Dedifferentiated amniotic fluid mesenchymal stem cell (primary cell): ENCODE measurements around the gene ICE1.
"Not testable (repeated sequence)": the region's sequence is repeated elsewhere in the genome, so short reads cannot be mapped to it uniquely, and the experiment has no call there.

Experiments
- DNase-seq: peaks from one replicate; pipeline ENCODE4 v3.0.0-alpha.2; 2016; ENCODE audit errors: extremely low spot score

The ICE1 gene, protein sequence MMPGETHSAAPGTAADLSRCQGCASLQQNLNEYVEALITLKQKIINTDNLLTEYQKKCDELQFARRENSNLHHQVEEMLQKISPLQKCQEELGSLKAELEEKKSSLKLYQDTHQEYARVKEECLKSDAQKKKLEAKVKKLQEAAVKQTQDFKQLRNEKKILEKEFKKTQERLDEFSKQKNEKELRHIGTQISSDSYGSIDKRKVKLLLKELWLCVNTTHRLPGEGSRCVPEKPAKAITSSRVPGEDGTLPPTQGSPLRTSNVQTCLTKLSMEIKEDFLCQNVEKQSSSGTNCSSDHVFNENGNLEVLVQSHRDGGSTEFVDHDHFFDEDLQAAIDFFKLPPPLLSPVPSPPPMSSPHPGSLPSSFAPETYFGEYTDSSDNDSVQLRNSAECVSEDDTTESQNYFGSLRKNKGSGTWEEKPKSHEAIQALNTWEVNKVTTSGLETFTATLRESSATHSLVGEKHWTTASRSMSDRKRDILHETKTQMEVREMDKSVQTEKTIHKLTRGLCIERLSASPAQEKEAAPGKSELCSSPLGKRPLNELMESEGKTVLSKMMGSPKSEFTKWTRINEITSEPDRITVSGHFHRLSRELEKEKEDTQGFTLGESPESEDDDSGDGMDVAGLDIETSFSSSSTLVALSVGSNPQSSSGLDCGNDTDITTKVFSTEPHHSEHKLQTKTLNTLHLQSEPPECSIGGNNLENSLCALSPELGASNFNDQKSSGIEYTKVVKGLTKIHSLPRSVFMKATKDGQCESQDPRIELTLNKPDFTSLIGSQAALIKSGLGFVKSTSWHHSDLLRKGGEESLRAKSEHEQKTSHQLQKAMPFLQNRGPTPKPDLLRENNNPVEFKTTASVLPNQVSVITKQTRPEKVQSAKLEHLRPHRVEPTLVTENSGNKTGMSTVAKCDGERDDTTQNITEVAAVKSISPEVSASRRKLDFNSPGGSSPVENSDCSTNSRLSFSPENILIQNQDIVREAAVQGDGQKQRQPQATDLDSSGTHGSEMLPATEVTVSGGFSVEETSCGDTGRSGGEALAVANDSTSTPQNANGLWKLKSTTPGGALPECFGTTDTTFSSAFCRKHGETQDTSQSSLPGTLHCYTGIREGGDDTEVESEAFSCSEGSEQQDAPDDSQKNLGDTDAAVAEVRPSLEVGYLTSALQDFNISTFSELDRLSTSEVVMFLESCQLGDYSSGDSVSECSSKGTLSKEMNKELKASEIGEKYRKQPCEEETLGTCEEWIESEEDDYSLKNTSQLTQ (N-terminal part only)

DNA sequence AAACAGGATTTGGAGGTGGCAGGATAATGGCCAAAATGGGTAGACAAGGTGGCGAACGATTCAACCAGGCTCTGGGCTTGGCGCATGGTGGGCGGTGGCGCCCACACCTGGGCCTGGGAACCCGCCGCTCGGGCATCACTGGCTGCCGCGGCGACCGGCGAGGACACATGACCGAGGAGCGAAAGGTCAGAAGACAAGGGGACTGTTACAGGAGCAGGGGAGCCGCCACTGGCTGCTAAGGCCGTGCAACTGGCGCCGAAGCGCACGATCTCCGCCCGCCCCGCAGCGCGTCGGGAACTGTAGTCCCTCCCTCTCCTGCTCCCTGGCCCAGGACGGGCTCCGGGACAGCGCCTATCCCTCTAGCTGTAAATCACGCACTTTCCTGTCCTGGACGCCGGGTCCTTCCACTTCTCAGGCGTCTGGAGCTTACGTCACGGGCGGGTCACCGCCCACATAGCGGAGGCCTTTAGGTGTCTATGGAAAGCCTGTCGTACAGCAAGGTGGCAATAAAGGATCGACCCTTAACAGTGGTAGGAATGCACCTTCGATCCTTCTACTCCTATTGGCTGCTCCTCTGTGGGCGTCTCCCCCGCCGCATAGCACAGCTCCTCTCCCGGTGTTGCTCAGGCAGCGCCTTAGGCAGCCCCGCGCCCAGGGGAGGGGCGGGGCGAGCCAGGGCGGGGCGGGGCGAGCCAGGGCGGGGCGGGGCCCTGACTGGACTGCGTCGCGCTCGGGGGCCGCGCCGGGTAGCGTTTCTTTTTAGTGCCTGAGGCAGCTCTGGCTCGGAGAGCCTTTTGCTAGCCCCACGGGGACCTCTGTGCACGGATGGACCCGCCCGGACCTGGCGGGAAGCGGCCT lies at the start of gene ICE1:
Gene ICE1, plus strand, starts transcription at position 717 of the 858 bp plus-strand sequence. CDS start 239 bp downstream, outside the sequence.
- DNase-seq: peak; percentile 96

DNA sequence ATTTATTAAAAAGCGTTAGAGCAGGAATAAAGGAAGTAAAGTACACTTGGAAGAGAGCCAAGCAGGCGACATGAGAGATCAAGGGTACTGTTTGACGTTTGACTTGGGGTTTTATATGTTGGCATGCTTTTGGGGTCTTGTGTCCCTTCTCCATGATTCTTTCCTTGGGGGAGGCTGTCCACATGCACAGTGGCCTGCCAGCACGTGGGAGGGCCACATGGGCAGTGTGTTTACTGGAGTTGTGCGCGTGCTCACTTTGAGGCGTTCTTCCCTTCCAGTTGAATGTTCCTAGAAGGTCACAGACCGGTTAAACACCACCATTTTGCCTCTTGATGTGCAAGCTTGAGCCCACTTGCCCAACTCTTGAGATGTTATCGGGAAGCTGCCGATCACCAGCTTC lies 49.5 kb upstream of the ICE1 start:
- DNase-seq: no peak

DNA sequence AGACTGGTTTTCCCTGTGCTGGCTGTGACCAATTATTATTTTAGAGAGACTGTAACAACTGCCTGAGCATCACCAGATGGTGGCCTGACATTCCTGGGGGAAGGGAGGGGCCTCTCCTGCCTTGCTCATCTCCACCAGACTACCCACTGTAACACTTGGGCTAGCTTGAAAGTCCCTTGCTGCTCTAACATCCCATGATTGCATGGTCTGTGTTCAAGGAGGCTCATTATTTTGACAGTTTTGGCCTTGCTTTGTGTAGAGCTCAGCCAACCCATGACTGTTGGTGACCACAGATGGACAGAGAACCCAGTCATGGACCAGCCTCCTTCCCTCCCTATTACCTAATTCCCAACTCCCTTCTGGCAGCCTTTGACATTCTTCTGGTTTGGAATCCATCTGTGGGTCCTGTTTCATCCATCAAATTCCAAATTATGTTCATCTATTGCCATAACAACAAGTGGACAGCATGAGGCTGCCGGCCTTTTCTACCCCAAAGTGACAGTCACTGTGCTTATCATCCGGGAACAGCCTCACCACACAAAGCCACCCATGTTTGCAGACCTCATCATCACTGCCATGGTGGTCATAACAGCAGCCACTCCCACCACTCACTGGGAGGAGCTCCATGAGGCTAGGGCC lies 49.0 kb upstream of the ICE1 start:
- DNase-seq: no peak

DNA sequence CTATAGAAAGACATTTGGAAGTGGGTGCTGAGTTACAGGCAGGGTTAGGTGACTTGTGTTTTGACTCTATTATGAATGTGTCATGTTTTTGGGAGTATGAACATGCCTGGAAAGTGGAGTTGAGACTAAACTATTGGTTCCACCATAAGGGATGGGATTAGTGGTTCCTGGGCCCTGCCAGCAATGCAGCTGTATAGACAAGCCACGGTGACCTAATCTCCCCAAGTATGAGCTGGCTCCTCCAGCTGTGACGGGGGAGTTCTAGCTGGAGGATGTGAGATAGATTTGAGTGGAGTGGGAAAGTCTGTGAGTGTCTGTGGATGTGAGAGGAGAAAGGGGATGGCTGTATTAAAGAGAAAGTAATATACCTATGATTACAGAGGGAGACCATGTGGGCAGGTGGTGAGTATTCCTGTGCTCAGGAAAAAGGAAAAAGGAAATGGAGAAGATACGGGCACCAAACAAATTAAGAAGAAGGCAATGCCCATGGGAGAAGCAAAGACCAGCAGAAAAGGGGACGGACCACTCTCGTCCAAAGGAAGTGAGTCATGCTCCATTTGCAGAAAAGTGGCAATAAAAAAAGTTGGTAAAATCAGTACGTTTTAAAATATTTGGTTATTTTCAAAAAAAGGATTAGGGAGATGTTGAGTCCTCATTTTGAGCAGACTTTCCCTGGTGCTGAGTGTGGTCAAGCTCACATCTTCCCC lies 48.3 kb upstream of the ICE1 start:
- DNase-seq: no peak

DNA sequence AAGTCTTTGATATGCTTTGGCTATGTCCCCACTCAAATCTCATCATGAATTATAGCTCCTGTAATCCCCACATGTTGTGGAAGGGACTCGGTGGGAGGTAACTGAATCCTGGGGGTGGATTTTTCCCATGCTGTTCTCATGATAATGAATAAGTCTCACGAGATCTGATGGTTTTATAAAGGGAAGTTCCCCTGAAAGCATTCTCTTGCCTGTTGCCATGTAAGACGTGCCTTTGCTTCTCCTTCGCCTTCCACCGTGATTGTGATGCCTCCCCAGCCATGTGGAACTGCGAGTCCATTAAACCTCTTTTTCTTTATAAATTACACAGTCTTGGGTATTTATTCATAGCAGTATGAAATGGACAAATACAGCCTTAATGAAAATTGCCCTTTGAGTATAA lies 44.7 kb upstream of the ICE1 start:
- no peak for DNase-seq

DNA sequence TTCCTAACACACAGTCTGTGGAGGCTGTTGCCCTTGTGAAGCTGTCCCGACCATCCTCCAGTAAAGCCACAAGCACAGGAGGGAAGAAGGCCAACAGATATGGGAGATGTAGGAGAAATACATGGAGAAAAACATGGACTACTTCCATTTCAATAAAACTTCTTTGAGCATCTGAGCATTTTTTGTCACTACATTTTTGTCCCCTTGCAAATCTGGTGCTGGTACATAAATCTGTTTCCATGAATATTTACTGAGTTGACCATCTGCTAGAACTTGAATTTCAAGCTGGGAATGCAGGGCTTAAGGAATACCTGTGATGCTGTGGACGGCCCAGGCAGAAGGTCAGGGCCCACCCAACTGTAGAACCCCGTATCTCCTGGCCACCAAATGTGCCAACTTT lies 43.9 kb upstream of the ICE1 start:
- no peak for DNase-seq

DNA sequence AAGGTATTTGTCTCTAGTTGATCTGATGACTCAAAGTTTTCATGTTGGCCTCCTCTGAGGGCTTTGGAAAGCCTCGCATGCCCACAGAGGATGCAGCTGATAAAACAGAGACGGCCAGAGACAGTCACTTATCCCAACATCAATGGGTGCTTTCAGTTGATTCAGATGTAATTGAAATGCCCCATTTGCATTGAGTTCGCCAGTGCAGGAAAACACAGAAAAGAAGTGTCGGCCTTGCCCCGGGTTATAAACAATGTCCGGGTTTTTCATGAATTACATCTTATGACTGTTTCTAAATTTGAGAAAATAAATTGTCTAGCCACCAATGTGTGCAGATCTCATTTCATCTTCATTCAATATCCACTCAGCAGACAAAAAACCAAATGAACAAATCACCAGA lies 42.2 kb upstream of the ICE1 start:
- DNase-seq: no peak

DNA sequence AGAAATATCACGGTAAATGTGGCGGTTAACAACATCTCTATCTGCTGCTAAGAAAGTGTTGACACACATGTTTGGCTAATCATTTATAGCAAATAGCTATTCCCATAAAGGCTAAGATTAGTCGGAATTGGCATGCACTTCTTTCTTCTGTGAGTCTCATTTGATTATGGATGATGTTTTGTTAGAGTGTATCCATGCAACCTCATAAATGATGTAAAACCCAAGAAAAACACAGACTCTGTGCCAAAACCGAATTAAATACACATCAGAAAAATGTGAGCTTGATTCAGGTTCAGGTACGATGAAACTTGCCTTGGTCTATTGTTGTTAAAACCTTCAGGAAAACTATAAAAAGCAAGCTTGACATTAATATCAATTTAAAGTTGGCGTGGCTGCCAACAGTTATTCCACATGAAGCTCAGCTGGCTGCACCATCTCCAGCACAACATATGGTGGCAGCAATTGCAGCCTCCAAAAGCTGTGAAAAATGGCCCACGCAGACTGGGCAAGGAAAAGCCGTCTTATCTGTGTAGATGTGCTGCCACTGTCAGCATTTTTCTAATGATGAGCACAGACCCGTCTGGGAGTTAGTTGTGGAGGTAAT lies 41.1 kb upstream of the ICE1 start:
- DNase-seq: no peak

DNA sequence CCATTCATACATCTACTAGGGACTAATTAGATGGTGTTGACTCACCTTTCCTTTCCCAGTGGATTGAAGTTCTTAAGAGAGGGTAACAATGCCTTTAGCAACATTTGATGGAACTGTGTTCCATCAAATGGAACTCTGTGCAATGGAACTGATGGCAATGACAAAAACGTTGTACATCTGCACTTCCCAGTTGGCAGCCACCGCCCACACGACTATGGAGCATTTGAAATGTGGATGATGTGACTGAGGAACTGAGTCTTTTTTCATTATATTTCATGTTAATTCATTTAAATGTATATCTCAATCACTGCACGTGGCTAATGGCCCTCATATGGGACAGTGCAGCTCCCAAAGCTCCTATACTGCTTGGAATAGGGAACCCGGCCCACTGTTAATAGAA lies 39.0 kb upstream of the ICE1 start:
- DNase-seq: no peak

DNA sequence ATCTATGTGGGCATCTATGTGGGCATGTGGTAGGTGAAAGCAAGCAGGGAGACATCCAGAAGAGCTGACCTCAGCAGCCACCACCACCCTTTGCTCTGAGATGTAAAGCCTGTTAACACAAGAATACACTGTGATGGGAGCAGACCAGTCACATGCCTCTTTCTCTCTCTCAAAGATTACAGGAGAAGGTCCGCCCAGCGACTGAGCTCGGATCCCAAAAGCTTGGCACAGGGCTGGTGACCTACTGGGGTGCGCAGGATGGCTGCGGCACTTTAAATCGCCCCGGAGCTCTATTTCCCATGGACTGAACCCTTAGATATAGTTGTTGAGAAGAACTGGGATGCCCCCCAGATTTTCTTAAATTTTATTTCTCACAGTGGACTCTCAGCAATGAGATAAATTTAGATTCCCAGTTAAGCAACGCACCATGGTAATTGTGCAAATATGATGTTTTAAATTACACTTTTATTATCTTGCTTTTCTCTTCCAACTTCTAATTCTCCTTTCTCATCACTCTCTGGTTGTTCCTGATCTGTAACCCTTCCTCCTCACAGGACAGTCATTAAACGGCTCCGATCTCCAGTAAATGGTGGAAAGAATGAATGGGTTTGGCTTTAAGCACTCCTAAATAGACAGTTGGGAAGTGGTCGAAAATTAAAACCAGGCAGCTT lies 37.7 kb upstream of the ICE1 start:
- DNase-seq: no peak

DNA sequence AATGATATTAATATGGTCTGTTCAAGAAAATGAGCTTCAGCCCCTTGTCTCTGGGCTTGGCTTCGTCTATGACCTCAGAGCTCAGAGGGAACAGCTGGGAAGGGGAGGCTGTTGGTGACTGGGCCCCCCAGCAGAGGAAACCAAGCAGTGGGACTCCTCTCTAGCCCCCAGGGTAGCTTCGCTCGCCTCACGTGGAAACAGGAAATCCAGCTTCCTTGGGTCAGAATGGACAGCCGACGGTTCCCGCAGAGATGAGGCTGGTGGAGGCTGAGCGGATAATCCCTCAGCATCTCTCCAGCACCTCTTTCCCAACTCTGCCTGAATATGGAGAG lies 37.2 kb upstream of the ICE1 start:
- DNase-seq: no peak

DNA sequence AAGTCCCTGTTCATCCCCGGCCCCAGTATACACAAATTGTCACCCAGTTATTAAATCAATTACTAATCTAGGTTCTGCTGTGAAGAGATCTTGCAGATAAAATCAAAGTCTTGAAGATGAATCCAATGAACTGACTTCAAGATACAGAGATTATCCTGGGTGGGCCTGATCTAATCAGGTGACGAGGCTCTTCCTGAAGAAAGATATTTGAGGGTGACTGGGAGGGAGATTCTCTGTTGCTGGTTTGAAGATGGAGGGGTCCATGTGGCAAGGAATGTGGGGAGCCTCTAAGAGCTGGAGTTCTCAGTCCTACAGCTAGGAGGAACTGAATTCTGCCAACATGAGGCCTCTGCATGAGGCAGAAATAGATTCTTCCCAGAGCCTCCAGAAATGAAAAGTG lies 36.1 kb upstream of the ICE1 start:
- no peak for DNase-seq

DNA sequence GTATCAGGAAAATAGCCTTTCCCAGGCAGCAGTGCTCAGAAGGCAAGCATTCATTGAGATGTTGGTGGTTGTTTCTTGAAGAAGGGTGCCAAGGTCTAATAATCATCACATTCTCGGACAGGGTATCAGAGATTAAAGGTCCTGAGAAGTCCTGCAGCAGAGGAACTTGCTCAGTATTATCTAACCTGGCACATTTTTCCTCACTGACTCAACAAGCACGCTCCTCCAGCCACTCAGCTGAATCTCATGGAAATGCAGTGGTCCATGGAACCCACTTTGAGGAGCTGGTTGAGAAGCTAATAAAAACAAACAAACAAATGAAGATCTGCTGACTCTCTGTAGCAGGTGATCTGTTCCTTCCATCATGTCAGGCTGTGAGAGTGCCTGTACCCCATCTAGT lies 35.3 kb upstream of the ICE1 start:
- DNase-seq: no peak

DNA sequence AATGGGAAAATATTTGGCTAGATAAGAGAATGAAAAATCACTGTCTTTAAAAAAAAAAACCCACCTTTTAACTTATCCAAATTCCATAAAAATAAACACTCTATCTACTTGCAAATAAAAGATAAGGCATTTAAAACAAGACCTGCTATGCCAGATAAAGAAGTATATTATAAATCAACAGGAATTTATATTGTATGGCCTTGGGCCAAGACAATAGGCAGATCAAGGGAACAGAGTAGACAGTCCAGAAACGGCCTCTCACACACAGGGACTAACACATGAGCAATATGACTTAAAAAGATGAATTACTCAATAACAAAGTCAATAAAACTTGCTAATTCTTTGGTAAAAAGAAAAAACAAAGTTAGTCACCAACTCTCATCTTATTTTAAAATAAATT lies 34.7 kb upstream of the ICE1 start:
- no peak for DNase-seq

DNA sequence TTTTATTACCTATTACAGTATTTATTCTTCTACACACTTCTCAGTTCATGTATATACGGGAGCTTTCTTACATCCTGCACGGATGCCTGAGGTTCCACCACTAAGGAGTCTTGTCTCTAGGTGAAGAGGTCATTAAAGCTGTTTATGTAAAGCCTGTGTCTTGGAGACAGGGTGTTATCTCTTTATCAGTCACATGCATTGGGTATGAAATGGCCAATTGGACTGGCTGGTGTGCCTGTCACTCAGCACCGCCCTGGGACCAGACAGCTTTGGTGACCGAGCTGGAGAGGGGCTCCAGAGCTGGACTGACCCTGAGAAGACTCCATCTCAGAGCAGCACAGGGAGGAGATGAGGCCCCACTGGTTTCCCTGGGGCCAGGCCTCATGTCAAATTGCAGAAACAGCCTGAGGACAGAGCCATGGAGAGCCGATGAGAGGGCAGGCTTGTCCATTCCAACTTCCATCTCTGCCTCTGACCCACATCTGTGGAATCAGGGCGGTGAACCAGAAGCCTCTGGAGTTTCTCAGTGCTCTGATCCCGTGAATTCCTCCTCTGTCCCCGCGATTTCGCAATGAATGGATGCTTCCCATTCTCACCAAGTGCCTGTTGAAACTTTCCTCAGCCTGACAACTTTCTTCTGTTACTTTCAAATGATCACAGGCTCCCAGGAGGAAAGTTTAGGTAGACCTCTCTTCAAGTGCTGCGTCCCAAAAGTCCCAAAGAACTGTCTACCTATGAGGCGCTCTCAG lies 32.2 kb upstream of the ICE1 start:
- not testable (repeated sequence) for DNase-seq

DNA sequence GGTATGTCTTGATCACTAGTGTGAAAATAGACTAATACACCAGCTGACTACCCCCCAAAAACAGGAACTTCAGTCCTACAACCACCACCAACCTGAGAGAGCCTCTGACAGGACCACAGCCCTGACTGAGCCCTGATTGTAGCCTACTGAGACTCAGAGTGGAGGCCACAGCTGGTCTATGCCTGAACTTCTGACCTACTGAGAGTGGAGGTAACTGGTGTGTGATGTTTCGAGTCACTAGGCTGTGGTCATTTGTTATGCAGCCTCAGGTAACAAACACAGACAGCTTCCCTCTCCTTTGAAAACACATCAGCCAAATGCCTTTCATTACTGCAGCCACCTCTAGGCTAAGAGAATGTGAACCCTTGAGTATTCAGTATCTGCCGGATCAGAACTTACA lies 30.0 kb upstream of the ICE1 start:
- not testable (repeated sequence) for DNase-seq

DNA sequence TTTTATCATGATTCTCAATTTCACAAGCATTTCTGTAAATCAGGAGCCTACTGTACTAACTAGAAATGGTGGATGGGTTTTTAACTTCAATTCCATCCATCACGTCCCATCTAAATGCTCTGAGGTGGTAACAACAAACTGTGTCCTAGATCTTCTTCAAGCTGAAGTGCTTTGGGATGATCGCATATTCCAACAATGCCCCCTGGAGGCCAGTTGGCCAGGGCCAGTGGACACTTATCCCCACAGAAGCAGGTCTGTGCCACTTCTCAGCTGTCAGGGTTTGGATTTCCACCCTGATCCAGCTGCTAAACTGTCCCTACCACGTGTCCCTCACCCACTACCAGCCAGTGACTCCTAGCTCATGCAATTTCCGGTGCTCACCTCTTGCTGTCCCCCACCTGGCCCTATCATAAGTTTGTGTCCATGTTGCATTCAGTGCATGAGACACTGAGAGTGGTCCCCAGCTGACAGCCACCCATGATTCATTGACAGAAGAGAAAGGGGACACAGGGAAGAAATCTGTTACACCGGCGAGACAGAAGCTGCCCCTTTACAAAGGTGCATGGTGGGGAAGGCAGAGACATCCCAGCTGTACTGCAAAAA lies 28.0 kb upstream of the ICE1 start:
- DNase-seq: not testable (repeated sequence)

DNA sequence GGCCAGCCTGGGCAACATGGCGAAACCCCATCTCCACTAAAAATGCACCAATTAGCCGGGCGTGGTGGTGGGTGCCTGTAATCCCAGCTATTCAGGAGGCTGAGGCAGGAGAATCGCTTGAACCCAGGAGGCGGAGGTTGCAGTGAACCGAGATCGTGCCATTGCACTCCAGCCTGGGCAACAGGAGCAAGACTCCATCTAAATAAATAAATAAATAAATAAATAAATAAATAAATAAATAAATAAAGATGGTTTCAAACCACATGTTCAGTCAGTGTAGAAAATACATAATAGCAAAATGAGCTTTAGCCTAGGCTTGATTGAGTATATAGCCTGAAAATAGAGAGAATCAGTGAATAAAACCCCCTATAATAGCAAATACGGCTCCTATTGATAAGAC lies 27.4 kb upstream of the ICE1 start:
- DNase-seq: not testable (repeated sequence)
